OCI-LY7 (cell line): ENCODE results near the gene NLRP14. TPM values are rescaled to one million over a fixed set of nuclear protein-coding genes. Genes with fewer than 3 reads are reported as not detected.

Source experiments
- BruUV-seq: library from RNA; stranded (reverse); fragments of 400-500 nt; replicated peaks from 2 replicates; lab custom pipeline; 2021; lab: Mats Ljungman, UMichigan
- CTCF ChIA-PET: fragments of 300-600 bp; sonication (Branson Sonifier 250); formaldehyde crosslinking; loops from one replicate; lab custom pipeline; 2022; ENCODE audit warnings: antibody characterized with exemption; ENCODE audit not compliant: unreplicated experiment; lab: Charles Lee
- POLR2A ChIA-PET: fragments of 300-600 bp; sonication (Branson Sonifier 250); formaldehyde crosslinking; loops from one replicate; lab custom pipeline; 2022; ENCODE audit warnings: antibody characterized with exemption; lab: Charles Lee
- DNase-seq: peaks from one replicate; pipeline ENCODE4 v3.0.0-alpha.2; 2015; ENCODE audit warnings: low spot score
- H2AFZ ChIP-seq: fragments of 200-600 bp; sonication (generic), shearing (Covaris generic); 2 replicates; pipeline ENCODE4 v1.6.1; 2014; ENCODE audit warnings: mild to moderate bottlenecking, antibody characterized with exemption, low read length, moderate library complexity
- H3K27ac ChIP-seq: fragments of 200-600 bp; sonication (generic); 2 replicates; pipeline ENCODE4 v1.5.1; 2014; ENCODE audit warnings: mixed run types, low read depth, mild to moderate bottlenecking, moderate library complexity, low read length, inconsistent platforms; ENCODE audit not compliant: poor library complexity, severe bottlenecking
- H3K36me3 ChIP-seq: fragments of 200-600 bp; sonication (generic); 2 replicates; pipeline ENCODE4 v1.6.1; 2014; ENCODE audit warnings: mild to moderate bottlenecking, antibody characterized with exemption, low read length, moderate library complexity, mixed read lengths; ENCODE audit not compliant: insufficient read depth
- H3K4me1 ChIP-seq: fragments of 200-600 bp; sonication (generic); 2 replicates; pipeline ENCODE4 v1.5.1; 2014; ENCODE audit warnings: mild to moderate bottlenecking, low read length; ENCODE audit not compliant: insufficient read depth, poor library complexity, severe bottlenecking
- H3K4me2 ChIP-seq: fragments of 200-600 bp; sonication (generic); 2 replicates; pipeline ENCODE4 v1.6.1; 2014; ENCODE audit warnings: mild to moderate bottlenecking, low read length
- H3K4me3 ChIP-seq: fragments of 200-600 bp; sonication (generic); 2 replicates; pipeline ENCODE4 v1.5.1; 2014; ENCODE audit warnings: mild to moderate bottlenecking, low read depth, low read length; ENCODE audit not compliant: poor library complexity, severe bottlenecking
- H3K79me2 ChIP-seq: fragments of 200-600 bp; sonication (generic); 2 replicates; pipeline ENCODE4 v1.6.1; 2016; ENCODE audit warnings: low read depth, mild to moderate bottlenecking, low read length, moderate library complexity, mixed read lengths; ENCODE audit not compliant: insufficient read depth
- H3K9me2 ChIP-seq: fragments of 200-600 bp; sonication (generic); 2 replicates; pipeline ENCODE4 v1.6.1; 2016; ENCODE audit warnings: mild to moderate bottlenecking, low read length, mixed read lengths; ENCODE audit not compliant: insufficient read depth
- H3K9me3 ChIP-seq: fragments of 200-600 bp; sonication (generic); 2 replicates; pipeline ENCODE4 v1.6.1; 2014; ENCODE audit warnings: mild to moderate bottlenecking, mixed run types, low read length, mixed read lengths
- H4K20me1 ChIP-seq: fragments of 200-600 bp; sonication (generic); 2 replicates; pipeline ENCODE4 v1.6.1; 2014; ENCODE audit warnings: mild to moderate bottlenecking, antibody characterized with exemption, low read length, moderate library complexity, mixed read lengths; ENCODE audit not compliant: insufficient read depth
- EZH2phosphoT487 ChIP-seq: fragments of 200-600 bp; sonication (generic); IDR thresholded peaks from 2 replicates; pipeline ENCODE4 v1.6.1; 2018; ENCODE audit warnings: low read depth, borderline replicate concordance, mild to moderate bottlenecking, mixed run types, antibody characterized with exemption, low read length, moderate library complexity, mixed read lengths
- intact Hi-C: fragments of 100-400 bp; cut with micrococcal nuclease; formaldehyde crosslinking; loops from one replicate; pipeline ENCODE4 v1.10.0; 2022; ENCODE audit not compliant: unreplicated experiment
- total RNA-seq, 2 experiments: library from RNA; depleted of rRNA in 1 of 2; stranded (reverse); fragments of >200 nt in 1 of 2; shearing (Covaris generic) in 1 of 2; gene quantifications; 2 replicates each; pipeline ENCODE4 v1.2.3, GENCODE V29; 2014 to 2022
- TF ChIP-seq, protein P1 (sequence below): fragments of 200-600 bp; sonication (generic); conservative IDR thresholded peaks from 2 replicates; pipeline ENCODE4 v1.5.1; 2014; ENCODE audit warnings: mild to moderate bottlenecking, antibody characterized with exemption, low read length, moderate library complexity, mixed read lengths

The NLRP14 gene
- total RNA-seq, 2 experiments from 2014 or later: 3.8 to 6.4 TPM

GRCh38 chr11:7056828-7057513, 36.7 kb downstream of the NLRP14 start:
- Histone ChIP-seq H3K4me1 (no peaks in the 10 kb centered on the region), H3K4me2 (no peak overlapping the region), H3K9me3 (no peaks in the 10 kb centered on the region), H3K79me2 (no peaks in the 10 kb centered on the region), H2AFZ (no peak overlapping the region), H4K20me1 (no peaks in the 10 kb centered on the region), H3K4me3 (no peak overlapping the region), H3K9me2 (no peaks in the 10 kb centered on the region; the same call in 1 of the 2 replicates), H3K36me3 (peaks cover 29% of the 10 kb centered on the region; the same call in 1 of the 2 replicates), H3K27ac (no peak overlapping the region)
- no peak for DNase-seq
- POLR2A ChIA-PET: interaction anchor here (1.8 kb wide), 1 partner anchor 10 kb away, joined by 5 read pairs; no protein-coding TSS in a partner anchor
- no TSS peak for BruUV-seq
- CTCF ChIA-PET: no interaction called here
- intact Hi-C loops: no loop called here
- TF ChIP-seq EZH2phosphoT487: no peak
- TF ChIP-seq, protein P1, sequence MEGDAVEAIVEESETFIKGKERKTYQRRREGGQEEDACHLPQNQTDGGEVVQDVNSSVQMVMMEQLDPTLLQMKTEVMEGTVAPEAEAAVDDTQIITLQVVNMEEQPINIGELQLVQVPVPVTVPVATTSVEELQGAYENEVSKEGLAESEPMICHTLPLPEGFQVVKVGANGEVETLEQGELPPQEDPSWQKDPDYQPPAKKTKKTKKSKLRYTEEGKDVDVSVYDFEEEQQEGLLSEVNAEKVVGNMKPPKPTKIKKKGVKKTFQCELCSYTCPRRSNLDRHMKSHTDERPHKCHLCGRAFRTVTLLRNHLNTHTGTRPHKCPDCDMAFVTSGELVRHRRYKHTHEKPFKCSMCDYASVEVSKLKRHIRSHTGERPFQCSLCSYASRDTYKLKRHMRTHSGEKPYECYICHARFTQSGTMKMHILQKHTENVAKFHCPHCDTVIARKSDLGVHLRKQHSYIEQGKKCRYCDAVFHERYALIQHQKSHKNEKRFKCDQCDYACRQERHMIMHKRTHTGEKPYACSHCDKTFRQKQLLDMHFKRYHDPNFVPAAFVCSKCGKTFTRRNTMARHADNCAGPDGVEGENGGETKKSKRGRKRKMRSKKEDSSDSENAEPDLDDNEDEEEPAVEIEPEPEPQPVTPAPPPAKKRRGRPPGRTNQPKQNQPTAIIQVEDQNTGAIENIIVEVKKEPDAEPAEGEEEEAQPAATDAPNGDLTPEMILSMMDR: no peak

GRCh38 chr11:7057641-7058040, 37.4 kb downstream of the NLRP14 start:
- H3K9me2 ChIP-seq: no peaks in the 10 kb centered on the region; the same call in 1 of the 2 replicates
- no peaks in the 10 kb centered on the region for H3K79me2 ChIP-seq
- no peak overlapping the region for H3K4me3 ChIP-seq
- TF ChIP-seq EZH2phosphoT487: no peak
- ChIA-PET POLR2A (interaction anchor here (0.6 kb wide), 1 partner anchor 8 kb away, joined by 4 read pairs; no protein-coding TSS in a partner anchor), CTCF (no interaction called here)
- peaks cover 34% of the 10 kb centered on the region for H3K36me3 ChIP-seq
- no peak overlapping the region for H2AFZ ChIP-seq
- DNase-seq: no peak
- no peak overlapping the region for H3K4me2 ChIP-seq
- intact Hi-C loops: no loop called here
- H3K27ac ChIP-seq: no peak overlapping the region
- no TSS peak for BruUV-seq
- no peaks in the 10 kb centered on the region for H4K20me1 ChIP-seq
- H3K9me3 ChIP-seq: no peaks in the 10 kb centered on the region
- H3K4me1 ChIP-seq: no peaks in the 10 kb centered on the region

GRCh38 chr11:7060868-7061267, 40.6 kb downstream of the NLRP14 start:
- H3K9me2 ChIP-seq: no peaks in the 10 kb centered on the region; the same call in 1 of the 2 replicates
- H3K79me2 ChIP-seq: no peaks in the 10 kb centered on the region
- no peak overlapping the region for H3K27ac ChIP-seq
- ChIA-PET CTCF (no interaction called here), POLR2A (interaction anchor here (0.5 to 0.7 kb wide), 2 partner anchors 99 to 327 kb away, joined by 3 read pairs; no protein-coding TSS in a partner anchor)
- H3K4me1 ChIP-seq: no peaks in the 10 kb centered on the region
- no peak overlapping the region for H3K4me3 ChIP-seq
- peaks cover 41% of the 10 kb centered on the region for H3K36me3 ChIP-seq
- H2AFZ ChIP-seq: no peak overlapping the region
- intact Hi-C loops: no loop called here
- TF ChIP-seq, protein P1: no peak
- no peak for TF ChIP-seq EZH2phosphoT487
- H3K4me2 ChIP-seq: no peak overlapping the region
- BruUV-seq: no TSS peak
- no peaks in the 10 kb centered on the region for H3K9me3 ChIP-seq
- no peaks in the 10 kb centered on the region for H4K20me1 ChIP-seq
- no peak for DNase-seq
